Glutamatergic neuron (in vitro differentiated cells): ENCODE data around the gene TICAM2. TPM values are rescaled to one million over a fixed set of nuclear protein-coding genes. Genes with fewer than 3 reads are reported as not detected.

ENCODE experiments used
- DNase-seq: peaks from one replicate; pipeline ENCODE4 v3.0.0; 2022
- H3K27ac Mint-ChIP-seq: one replicate; pipeline ENCODE4 v1.8.0; 2020; ENCODE audit warnings: mild to moderate bottlenecking, mixed read lengths, inconsistent platforms; ENCODE audit not compliant: unreplicated experiment
- H3K27me3 Mint-ChIP-seq: one replicate; pipeline ENCODE4 v1.8.0; 2020; ENCODE audit warnings: mild to moderate bottlenecking, moderate library complexity, mixed read lengths, inconsistent platforms; ENCODE audit not compliant: unreplicated experiment
- H3K36me3 Mint-ChIP-seq: one replicate; pipeline ENCODE4 v1.8.0; 2020; ENCODE audit warnings: mild to moderate bottlenecking, mixed read lengths, inconsistent platforms; ENCODE audit not compliant: unreplicated experiment
- H3K4me1 Mint-ChIP-seq: one replicate; pipeline ENCODE4 v1.8.0; 2020; ENCODE audit warnings: mild to moderate bottlenecking, low read depth, mixed read lengths, inconsistent platforms; ENCODE audit not compliant: unreplicated experiment
- H3K4me3 Mint-ChIP-seq: one replicate; pipeline ENCODE4 v1.8.0; 2020; ENCODE audit warnings: mild to moderate bottlenecking, mixed read lengths, inconsistent platforms; ENCODE audit not compliant: unreplicated experiment
- H3K9me3 Mint-ChIP-seq: one replicate; pipeline ENCODE4 v1.8.0; 2020; ENCODE audit warnings: mild to moderate bottlenecking, moderate library complexity, mixed read lengths, inconsistent platforms; ENCODE audit not compliant: unreplicated experiment
- total RNA-seq: library from RNA; stranded (reverse); fragmentation: NEBNext Ultra II Directional; extraction: Animal tissue kit (Norgen Biotek cat#: 25700); gene quantifications from one replicate; pipeline ENCODE4 v1.2.1, GENCODE V29; 2021; ENCODE audit not compliant: unreplicated experiment
- TF ChIP-seq, protein P1 (sequence below): fragments of 200-600 bp; sonication (generic); IDR thresholded peaks from one replicate; pipeline ENCODE4 v1.5.0; 2021; ENCODE audit not compliant: partially characterized antibody, unreplicated experiment

TICAM2 gene
- total RNA-seq, 1 donor from 2014 or later = 0.42 TPM

DNA sequence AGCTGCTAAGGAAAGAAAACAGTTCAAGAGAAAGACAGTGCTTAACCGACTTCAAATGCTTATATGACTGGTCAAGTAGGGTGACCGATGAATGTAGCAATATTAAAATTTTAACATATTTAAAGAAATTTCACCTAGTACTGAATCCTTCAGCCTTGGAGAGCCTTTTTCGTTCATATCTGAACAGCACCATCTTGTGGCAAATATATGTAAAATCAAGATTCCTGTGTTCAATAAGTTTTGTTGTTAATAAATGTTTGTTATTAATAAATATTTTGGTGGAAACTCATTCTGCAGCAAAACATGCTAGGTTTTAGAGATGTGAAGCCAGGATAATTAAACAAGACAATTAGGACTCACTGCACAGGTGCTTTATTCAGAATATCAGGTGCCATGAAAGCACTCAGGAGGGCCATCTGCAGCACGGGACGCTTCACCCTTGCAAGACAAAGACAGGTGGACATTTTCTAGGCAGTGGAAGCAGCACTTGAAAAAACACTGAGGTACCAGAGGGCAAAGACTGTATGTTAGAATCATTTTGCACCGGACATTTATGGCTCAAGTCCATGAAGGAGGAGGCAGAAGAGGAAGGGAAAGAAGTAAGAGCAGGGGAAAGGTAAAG, 15.6 kb downstream of the TICAM2 start:
- Mint-ChIP-seq H3K4me1 (no peaks in the 10 kb centered on the region), H3K4me3 (no peak overlapping the region), H3K27ac (no peak overlapping the region), H3K36me3 (no peaks in the 10 kb centered on the region), H3K9me3 (no peaks in the 10 kb centered on the region), H3K27me3 (no peaks in the 10 kb centered on the region)
- TF ChIP-seq, protein P1, sequence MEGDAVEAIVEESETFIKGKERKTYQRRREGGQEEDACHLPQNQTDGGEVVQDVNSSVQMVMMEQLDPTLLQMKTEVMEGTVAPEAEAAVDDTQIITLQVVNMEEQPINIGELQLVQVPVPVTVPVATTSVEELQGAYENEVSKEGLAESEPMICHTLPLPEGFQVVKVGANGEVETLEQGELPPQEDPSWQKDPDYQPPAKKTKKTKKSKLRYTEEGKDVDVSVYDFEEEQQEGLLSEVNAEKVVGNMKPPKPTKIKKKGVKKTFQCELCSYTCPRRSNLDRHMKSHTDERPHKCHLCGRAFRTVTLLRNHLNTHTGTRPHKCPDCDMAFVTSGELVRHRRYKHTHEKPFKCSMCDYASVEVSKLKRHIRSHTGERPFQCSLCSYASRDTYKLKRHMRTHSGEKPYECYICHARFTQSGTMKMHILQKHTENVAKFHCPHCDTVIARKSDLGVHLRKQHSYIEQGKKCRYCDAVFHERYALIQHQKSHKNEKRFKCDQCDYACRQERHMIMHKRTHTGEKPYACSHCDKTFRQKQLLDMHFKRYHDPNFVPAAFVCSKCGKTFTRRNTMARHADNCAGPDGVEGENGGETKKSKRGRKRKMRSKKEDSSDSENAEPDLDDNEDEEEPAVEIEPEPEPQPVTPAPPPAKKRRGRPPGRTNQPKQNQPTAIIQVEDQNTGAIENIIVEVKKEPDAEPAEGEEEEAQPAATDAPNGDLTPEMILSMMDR = peak; percentile 77
- DNase-seq = no peak

DNA sequence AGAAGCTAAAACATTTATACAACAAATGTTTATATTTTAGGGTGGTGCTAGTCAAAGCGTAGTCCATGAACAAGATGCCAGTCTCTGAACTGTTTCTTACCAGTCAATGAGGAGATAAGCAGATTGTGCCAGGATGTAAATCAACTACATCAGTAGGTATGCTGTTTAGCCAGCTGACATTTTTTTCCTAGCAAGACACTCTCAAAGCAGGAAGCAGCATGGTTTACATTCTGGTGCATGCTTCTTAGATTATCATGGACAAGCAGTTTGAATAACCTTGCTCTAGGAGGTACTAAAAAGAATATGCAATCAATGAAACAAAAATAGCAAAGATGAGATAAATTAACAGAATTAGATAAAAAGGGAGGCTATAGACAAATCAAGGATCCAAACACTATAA, 17.0 kb downstream of the TICAM2 start:
- no peak for DNase-seq
- TF ChIP-seq, protein P1 = no peak
- Mint-ChIP-seq H3K4me3 (no peak overlapping the region), H3K27me3 (no peaks in the 10 kb centered on the region), H3K9me3 (no peaks in the 10 kb centered on the region), H3K36me3 (no peaks in the 10 kb centered on the region), H3K27ac (no peak overlapping the region), H3K4me1 (no peaks in the 10 kb centered on the region)

DNA sequence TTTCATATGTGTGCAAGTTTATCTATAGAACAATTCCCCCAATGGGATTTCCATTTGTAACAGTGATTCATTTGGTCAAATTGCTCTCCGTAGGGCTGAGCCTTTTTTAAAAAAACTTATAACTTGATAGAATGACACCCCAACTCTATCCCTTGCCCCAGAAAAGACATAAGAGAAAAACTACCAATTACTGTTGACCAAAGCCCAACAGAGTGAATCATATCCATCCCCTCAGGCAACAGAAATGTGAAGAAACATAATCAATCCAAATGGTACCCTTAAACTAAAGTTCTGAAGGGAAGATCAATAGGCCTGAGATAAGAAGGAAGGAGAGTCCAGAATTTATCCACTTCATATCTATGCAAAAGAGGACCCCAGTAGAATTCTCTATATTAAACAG, 17.8 kb downstream of the TICAM2 start:
- Mint-ChIP-seq H3K4me3 (no peak overlapping the region), H3K27ac (no peak overlapping the region), H3K9me3 (no peaks in the 10 kb centered on the region), H3K36me3 (no peaks in the 10 kb centered on the region), H3K4me1 (no peaks in the 10 kb centered on the region), H3K27me3 (no peaks in the 10 kb centered on the region)
- TF ChIP-seq, protein P1 = no peak
- DNase-seq = no peak

DNA sequence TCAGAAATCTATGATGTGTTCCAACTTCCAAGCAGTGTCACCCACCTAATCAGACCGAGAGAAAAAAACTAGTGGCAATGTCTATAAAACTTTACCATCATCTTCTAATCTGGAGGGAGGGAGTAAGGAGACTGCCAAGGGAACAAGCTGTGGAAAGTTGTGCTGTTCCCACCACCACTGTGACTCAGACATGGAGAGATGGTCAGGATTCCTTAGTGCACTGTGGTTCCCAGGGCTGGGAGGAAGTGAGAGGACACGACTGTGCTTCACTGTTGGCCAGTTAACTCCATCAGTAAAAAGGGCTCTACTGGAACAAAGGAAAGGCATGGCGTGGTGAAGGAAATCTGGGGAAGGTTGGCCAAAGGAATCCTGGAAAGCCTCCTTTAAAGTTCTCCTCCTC, 18.8 kb downstream of the TICAM2 start:
- no peaks in the 10 kb centered on the region for H3K9me3 Mint-ChIP-seq

DNA sequence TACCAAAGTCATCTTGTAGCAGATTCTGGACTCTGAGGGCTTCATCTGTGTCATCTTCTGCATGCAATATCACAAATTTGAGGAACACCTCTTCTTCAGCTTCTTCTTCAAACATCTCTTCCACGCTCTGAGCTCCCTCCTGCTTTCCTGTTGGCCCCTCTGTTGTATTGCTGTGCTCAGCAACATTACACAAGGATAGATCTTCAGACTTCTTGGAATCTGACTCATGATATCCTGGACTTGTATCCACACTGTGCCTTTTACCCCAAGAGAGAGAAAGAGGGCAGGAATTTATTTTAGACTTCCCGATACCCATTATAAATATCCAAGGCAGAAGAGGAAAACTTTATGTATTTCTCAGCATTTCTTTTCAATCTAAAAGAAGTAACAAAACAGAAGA, 21.3 kb downstream of the TICAM2 start:
- Mint-ChIP-seq H3K4me3 (no peak overlapping the region), H3K36me3 (no peaks in the 10 kb centered on the region), H3K9me3 (no peaks in the 10 kb centered on the region), H3K27ac (no peak overlapping the region), H3K4me1 (no peaks in the 10 kb centered on the region), H3K27me3 (no peaks in the 10 kb centered on the region)
- DNase-seq = no peak
- TF ChIP-seq, protein P1 = no peak

More for the DNA sequence above, 18.8 kb downstream of the TICAM2 start:
- Mint-ChIP-seq H3K4me1 (no peaks in the 10 kb centered on the region), H3K36me3 (no peaks in the 10 kb centered on the region), H3K27ac (no peak overlapping the region), H3K27me3 (no peaks in the 10 kb centered on the region), H3K4me3 (no peak overlapping the region)
- DNase-seq = no peak
- TF ChIP-seq, protein P1 = no peak
